Fibroblast of the aortic adventitia (primary cell): ENCODE measurements around the gene ROMO1. TPM values are rescaled to one million over a fixed set of nuclear protein-coding genes. Genes with fewer than 3 reads are reported as not detected.

ENCODE experiments used
- DNase-seq: peaks from one replicate; pipeline ENCODE4 v3.0.0-alpha.2; 2010; ENCODE audit warnings: low read depth
- H3K4me3 ChIP-seq: 2 replicates; pipeline ENCODE4 v1.5.1; 2011; ENCODE audit warnings: low read depth, mild to moderate bottlenecking, control low read depth, low read length, moderate library complexity
- CTCF ChIP-seq: IDR thresholded peaks from 2 replicates; pipeline ENCODE4 v1.5.1; 2011; ENCODE audit warnings: mild to moderate bottlenecking, low read length, control low read depth, inconsistent platforms; ENCODE audit not compliant: insufficient read depth
- total RNA-seq: library from RNA; depleted of rRNA; stranded (reverse); fragments of >200 nt; gene quantifications from 2 replicates; pipeline ENCODE4 v1.2.3, GENCODE V29; 2012; ENCODE audit warnings: low replicate concordance

Gene ROMO1
- total RNA-seq, 1 donor = 164 TPM

DNA sequence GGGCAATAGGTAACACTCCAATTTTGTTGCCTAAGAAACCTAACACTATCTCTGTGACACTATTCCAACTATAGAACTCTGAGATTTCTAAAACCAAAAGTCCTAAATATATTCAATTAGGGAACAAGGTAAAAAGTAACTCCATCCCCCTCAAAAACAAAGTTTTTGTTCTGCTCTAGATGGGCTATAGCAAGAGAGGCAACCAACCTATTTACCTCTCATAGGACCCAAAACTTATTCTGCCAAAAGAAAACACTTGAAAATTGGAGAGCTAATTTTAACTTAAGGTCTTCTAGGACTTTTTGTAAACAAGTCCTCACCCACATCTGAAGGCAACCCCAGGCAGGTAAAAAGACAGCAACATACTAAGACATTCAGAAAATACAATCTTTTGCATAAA, 35.2 kb downstream of the ROMO1 start:
- TF ChIP-seq CTCF = no peak
- no peak for DNase-seq
- no peak overlapping the region for H3K4me3 ChIP-seq

- TF ChIP-seq CTCF = no peak
- H3K4me3 ChIP-seq = no peak overlapping the region
- DNase-seq = no peak
Observed at GRCh38 chr20:35734777-35735649, 35.8 kb downstream of the ROMO1 start.

- H3K4me3 ChIP-seq = peak overlapping the region; percentile 11
- TF ChIP-seq CTCF = no peak
- DNase-seq = peak; percentile 37
Observed at GRCh38 chr20:35735826-35736470, 36.7 kb downstream of the ROMO1 start.

- DNase-seq = no peak
- no peak overlapping the region for H3K4me3 ChIP-seq
- TF ChIP-seq CTCF = no peak
Observed at GRCh38 chr20:35737865-35738333, 38.7 kb downstream of the ROMO1 start.

GRCh38 chr20:35738410-35739179, 39.4 kb downstream of the ROMO1 start:
- no peak for TF ChIP-seq CTCF
- no peak for DNase-seq
- peak overlapping the region; percentile 11 for H3K4me3 ChIP-seq

- peak; percentile 56 for DNase-seq
- peak; percentile 47 for TF ChIP-seq CTCF
- peak overlapping the region; percentile 89 for H3K4me3 ChIP-seq
Observed at GRCh38 chr20:35739294-35740163, 40.3 kb downstream of the ROMO1 start.
